NOMO-1 (cell line): ENCODE data around the gene APCDD1L.
"Not testable (repeated sequence)": the region's sequence is repeated elsewhere in the genome, so short reads cannot be mapped to it uniquely, and the experiment has no call there.

Experiments used
- DNase-seq, 2 experiments: peaks; one replicate each; lab custom pipeline; 2025; ENCODE audit not compliant: unreplicated experiment in 2 of 2; lab: John Stamatoyannopoulos, UW

APCDD1L gene

GRCh38 chr20:58545565-58546415 lies 30.6 kb upstream of the APCDD1L start:
- no peak for DNase-seq

- no peak for DNase-seq
These were observed 29.7 kb upstream of the APCDD1L start for GRCh38 chr20:58544891-58545290.

GRCh38 chr20:58544286-58544685 lies 29.1 kb upstream of the APCDD1L start:
- no peak for DNase-seq

GRCh38 chr20:58543274-58543673 lies 28.1 kb upstream of the APCDD1L start:
- no peak for DNase-seq

- DNase-seq, result no peak
These were observed 27.4 kb upstream of the APCDD1L start for GRCh38 chr20:58542411-58543095.

- DNase-seq, result not testable (repeated sequence)
These were observed 26.8 kb upstream of the APCDD1L start for GRCh38 chr20:58542034-58542410.

- DNase-seq, result no peak
These were observed 23.6 kb upstream of the APCDD1L start for GRCh38 chr20:58538752-58539151.

GRCh38 chr20:58537831-58538230 lies 22.6 kb upstream of the APCDD1L start:
- DNase-seq, result no peak

- DNase-seq, result no peak
These were observed 21.1 kb upstream of the APCDD1L start for GRCh38 chr20:58536289-58536688.

- no peak for DNase-seq
These were observed 16.5 kb upstream of the APCDD1L start for GRCh38 chr20:58531657-58532056.

GRCh38 chr20:58531063-58531462 lies 15.9 kb upstream of the APCDD1L start:
- DNase-seq, result no peak

GRCh38 chr20:58528412-58528811 lies 13.2 kb upstream of the APCDD1L start:
- no peak for DNase-seq

GRCh38 chr20:58526411-58526810 lies 11.2 kb upstream of the APCDD1L start:
- no peak for DNase-seq

GRCh38 chr20:58524814-58525213 lies 9.6 kb upstream of the APCDD1L start:
- DNase-seq, result no peak

GRCh38 chr20:58523971-58524315 lies 8.7 kb upstream of the APCDD1L start:
- no peak for DNase-seq

- DNase-seq, result no peak
These were observed 8.1 kb upstream of the APCDD1L start for GRCh38 chr20:58523072-58523970.

GRCh38 chr20:58522666-58523065 lies 7.5 kb upstream of the APCDD1L start:
- no peak for DNase-seq

GRCh38 chr20:58521763-58522162 lies 6.6 kb upstream of the APCDD1L start:
- no peak for DNase-seq

GRCh38 chr20:58519940-58520712 lies 4.9 kb upstream of the APCDD1L start:
- DNase-seq, result no peak

GRCh38 chr20:58518896-58519593 lies 3.8 kb upstream of the APCDD1L start:
- no peak for DNase-seq
